NCI-H524 treated with DMSO at 0.1 percent for 48 hours (cell line): Measurements from ENCODE around the gene TBCC.

Experiments used
- DNase-seq: peaks from one replicate; lab custom pipeline; 2025; lab: John Stamatoyannopoulos, UW

Gene TBCC

GRCh38 chr6:42696526-42697267, 49.2 kb downstream of the TBCC start:
- no peak for DNase-seq

DNA sequence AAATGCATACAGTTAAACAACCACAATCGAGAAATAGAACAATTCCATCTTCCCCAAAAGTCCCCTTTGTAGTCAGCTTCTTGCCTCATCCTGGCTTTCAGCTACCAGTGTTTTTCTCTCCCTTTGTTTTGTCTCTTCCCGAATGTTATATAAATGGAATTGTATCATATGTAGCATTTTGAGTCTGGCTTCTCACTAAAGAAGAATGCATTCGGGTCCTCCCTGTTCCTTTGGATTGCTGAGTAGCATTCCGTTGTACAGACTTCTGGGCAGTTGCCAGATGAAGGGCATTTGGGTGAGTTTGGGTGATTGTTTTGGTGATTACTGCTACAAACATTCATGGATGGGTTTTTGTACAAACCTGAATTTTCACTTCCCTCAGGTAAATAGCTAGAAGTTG, 51.3 kb downstream of the TBCC start:
- DNase-seq: no peak
